RWPE2 (cell line): Measurements from ENCODE around the gene RNF224.

Experiments
- ATAC-seq: fragments of 200-7000 bp; cut with Tn5 transposase; 3 replicates; pipeline ENCODE4 v1.9.1; 2021; ENCODE audit warnings: low read depth
- DNase-seq: peaks from one replicate; pipeline ENCODE4 v3.0.0-alpha.2; 2020; ENCODE audit warnings: low spot score
- H3K27ac ChIP-seq: fragments of 450-650 bp; 2 replicates; pipeline ENCODE4 v1.5.1; 2017; ENCODE audit warnings: mild to moderate bottlenecking; ENCODE audit not compliant: poor library complexity, severe bottlenecking
- H3K27me3 ChIP-seq: fragments of 250-450 bp; sonication (Bioruptor Pico); 2 replicates; pipeline ENCODE4 v1.5.1; 2021; ENCODE audit warnings: mild to moderate bottlenecking, moderate library complexity; ENCODE audit not compliant: insufficient read depth, poor library complexity, severe bottlenecking
- H3K36me3 ChIP-seq: fragments of 250-450 bp; sonication (Bioruptor Pico); 2 replicates; pipeline ENCODE4 v1.5.1; 2020; ENCODE audit warnings: low read depth, mild to moderate bottlenecking, moderate library complexity
- H3K4me1 ChIP-seq: fragments of 250-450 bp; sonication (Bioruptor Pico); 2 replicates; pipeline ENCODE4 v1.5.1; 2021; ENCODE audit warnings: mild to moderate bottlenecking, moderate library complexity; ENCODE audit not compliant: insufficient read depth, poor library complexity, severe bottlenecking
- H3K4me3 ChIP-seq: fragments of 250-450 bp; sonication (Bioruptor Pico); 2 replicates; pipeline ENCODE4 v1.5.1; 2021; ENCODE audit warnings: mild to moderate bottlenecking, moderate library complexity; ENCODE audit not compliant: severe bottlenecking
- H3K9me3 ChIP-seq: fragments of 250-450 bp; sonication (Bioruptor Pico); 2 replicates; pipeline ENCODE4 v1.5.1; 2021; ENCODE audit warnings: mild to moderate bottlenecking, moderate library complexity; ENCODE audit not compliant: severe bottlenecking
- TF ChIP-seq, protein P1 (sequence below): fragments of 450-650 bp; IDR thresholded peaks from one replicate; pipeline ENCODE4 v1.5.1; 2017; ENCODE audit warnings: mild to moderate bottlenecking, moderate library complexity; ENCODE audit not compliant: poor library complexity, severe bottlenecking

RNF224 gene

DNA sequence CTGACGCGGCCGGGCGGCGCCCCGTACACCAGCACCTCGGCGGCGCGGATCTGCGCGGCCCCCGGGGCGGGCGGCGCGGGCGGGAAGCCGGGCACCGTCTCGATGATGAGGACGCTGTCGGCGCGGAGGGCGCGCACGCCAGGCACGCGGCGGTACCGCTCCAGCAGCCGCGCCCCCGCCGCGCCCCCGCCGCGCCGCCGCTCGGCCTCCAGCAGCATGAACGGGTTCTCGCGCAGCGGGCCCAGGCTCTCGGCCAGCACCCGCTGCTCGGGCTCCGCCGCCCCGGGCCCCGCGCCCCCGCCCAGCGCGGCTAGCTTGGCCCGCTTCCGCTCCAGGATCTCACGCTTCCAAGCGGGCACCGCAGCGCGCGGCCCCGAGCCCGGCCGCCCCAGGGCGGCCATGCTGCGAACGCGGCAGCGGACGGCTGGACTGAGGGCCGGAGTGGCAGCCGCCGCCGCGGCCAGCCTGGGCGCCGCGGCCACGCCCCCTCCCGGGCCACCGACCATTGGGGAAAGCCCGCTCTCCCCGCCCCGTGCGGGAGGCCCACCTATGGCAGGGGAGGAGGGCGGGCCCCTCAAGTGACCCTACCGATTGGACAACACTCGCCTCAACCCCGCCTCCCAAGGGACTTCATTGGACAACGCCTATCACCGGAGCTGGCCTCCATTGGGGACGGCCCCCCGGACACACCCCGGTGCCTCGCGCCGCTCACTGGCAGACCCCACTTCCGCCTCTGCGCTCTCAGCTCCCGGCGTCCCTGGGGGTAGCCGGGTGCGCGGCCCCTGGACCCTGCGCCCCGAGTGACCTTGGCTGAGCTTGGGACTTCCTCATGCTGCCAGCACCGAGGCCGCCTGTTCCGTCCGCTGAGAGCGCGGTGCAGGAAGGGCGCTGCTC lies 26.7 kb upstream of the RNF224 start, which contains the start of gene TPRN:
Gene TPRN, minus strand, starts transcription at position 431 of the 894 bp plus-strand sequence. Its CDS starts 30 bp downstream, at position 401.
- TF ChIP-seq, protein P1, sequence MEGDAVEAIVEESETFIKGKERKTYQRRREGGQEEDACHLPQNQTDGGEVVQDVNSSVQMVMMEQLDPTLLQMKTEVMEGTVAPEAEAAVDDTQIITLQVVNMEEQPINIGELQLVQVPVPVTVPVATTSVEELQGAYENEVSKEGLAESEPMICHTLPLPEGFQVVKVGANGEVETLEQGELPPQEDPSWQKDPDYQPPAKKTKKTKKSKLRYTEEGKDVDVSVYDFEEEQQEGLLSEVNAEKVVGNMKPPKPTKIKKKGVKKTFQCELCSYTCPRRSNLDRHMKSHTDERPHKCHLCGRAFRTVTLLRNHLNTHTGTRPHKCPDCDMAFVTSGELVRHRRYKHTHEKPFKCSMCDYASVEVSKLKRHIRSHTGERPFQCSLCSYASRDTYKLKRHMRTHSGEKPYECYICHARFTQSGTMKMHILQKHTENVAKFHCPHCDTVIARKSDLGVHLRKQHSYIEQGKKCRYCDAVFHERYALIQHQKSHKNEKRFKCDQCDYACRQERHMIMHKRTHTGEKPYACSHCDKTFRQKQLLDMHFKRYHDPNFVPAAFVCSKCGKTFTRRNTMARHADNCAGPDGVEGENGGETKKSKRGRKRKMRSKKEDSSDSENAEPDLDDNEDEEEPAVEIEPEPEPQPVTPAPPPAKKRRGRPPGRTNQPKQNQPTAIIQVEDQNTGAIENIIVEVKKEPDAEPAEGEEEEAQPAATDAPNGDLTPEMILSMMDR: no peak
- Histone ChIP-seq H3K9me3 (no peaks in the 10 kb centered on the region), H3K27ac (peak within 1 kb of the TSS; percentile 32), H3K4me3 (peak within 1 kb of the TSS; percentile 88), H3K27me3 (no peaks in the 10 kb centered on the region), H3K36me3 (peaks cover 8% of the 10 kb centered on the region; the same call in 1 of the 2 replicates), H3K4me1 (peaks cover 13% of the 10 kb centered on the region)
- ATAC-seq: peak; percentile 93
- DNase-seq: peak; percentile 100

DNA sequence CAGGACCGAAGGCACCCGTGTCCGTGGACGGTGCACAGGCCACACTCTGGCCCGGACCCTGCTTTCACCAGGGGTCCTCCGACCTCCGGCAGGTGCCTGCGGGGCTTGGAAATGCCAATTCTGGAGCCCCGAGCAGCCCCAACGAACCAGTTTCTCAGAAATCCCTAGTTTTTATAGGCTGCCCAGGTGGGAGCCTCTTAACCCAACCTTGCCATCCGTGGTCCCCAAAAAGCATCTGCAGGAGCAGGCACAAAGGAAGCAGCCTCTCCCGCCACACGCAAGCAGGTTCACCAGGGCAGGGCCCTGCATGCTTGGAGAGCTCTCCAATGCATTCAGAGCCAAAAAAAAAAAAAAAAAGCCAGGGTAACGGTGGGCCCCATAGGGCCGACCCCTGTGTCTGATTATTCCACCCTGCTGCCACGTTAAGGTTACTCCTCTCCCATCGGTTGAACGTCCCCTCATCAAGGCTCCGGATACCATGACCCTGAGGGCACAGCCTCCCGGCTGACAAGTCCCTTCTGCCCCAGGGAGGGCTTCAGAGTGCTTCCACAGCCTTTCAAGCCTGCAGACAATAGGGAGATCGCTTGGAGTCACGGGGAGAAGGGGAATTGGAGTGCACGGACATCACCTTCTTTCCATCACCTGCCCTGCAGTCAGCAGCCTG lies 26.0 kb upstream of the RNF224 start:
- Histone ChIP-seq H3K27me3 (no peaks in the 10 kb centered on the region), H3K27ac (peak overlapping the region; percentile 32), H3K9me3 (no peaks in the 10 kb centered on the region), H3K36me3 (peaks cover 8% of the 10 kb centered on the region; the same call in 1 of the 2 replicates), H3K4me3 (peak overlapping the region; percentile 88), H3K4me1 (peaks cover 15% of the 10 kb centered on the region)
- TF ChIP-seq, protein P1: no peak
- no peak for ATAC-seq
- no peak for DNase-seq

- Histone ChIP-seq H3K36me3 (peaks cover 8% of the 10 kb centered on the region; the same call in 1 of the 2 replicates), H3K4me1 (peaks cover 17% of the 10 kb centered on the region), H3K27me3 (no peaks in the 10 kb centered on the region), H3K4me3 (no peak overlapping the region), H3K27ac (no peak overlapping the region), H3K9me3 (no peaks in the 10 kb centered on the region)
- DNase-seq (no peak), ATAC-seq (no peak)
- TF ChIP-seq, protein P1: no peak
Measured at GRCh38 chr9:137202966-137203365, 24.3 kb upstream of the RNF224 start.

DNA sequence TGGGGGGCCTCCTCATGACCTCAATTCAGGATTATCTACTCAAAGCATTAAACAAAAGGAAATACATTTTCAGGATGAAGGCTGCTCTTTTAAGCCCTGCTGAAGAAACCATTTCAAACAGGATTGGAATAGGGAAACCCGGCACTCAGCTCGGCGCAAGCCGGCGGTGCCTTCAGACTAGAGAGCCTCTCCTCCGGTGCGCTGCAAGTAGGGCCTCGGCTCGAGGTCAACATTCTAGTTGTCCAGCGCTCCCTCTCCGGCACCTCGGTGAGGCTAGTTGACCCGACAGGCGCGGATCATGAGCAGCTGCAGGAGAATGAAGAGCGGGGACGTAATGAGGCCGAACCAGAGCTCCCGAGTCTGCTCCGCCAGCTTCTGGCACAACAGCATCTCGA lies 22.6 kb upstream of the RNF224 start:
- peaks cover 11% of the 10 kb centered on the region; the same call in 1 of the 2 replicates for H3K36me3 ChIP-seq
- no peaks in the 10 kb centered on the region for H3K27me3 ChIP-seq
- TF ChIP-seq, protein P1: no peak
- ATAC-seq (no peak), DNase-seq (no peak)
- peak overlapping the region; percentile 41 for H3K27ac ChIP-seq
- H3K9me3 ChIP-seq: no peaks in the 10 kb centered on the region
- H3K4me3 ChIP-seq: peak overlapping the region; percentile 91
- H3K4me1 ChIP-seq: peaks cover 11% of the 10 kb centered on the region
